Right lobe of liver (tissue), 4 donors: ENCODE data around the gene SYNGR2.

Experiments used
- CTCF ChIP-seq, 4 donors: fragments of 200-600 bp in 3 of 4; fragments of 450-650 bp in 1 of 4; IDR thresholded peaks; one replicate each; pipeline versions ENCODE4 v1.5.1 to v1.8.0; 2016 to 2022; ENCODE audit warnings: antibody characterized with exemption in 4 of 4, mild to moderate bottlenecking in 2 of 4
- POLR2A ChIP-seq: fragments of 450-650 bp; IDR thresholded peaks from one replicate; pipeline ENCODE4 v1.6.1; 2017; ENCODE audit warnings: antibody characterized with exemption, mild to moderate bottlenecking
- donor health status: DM: no; HTN: no; CAD: no.
- donor health status: DM: no; HTN: no; CAD: no.
- donor health status: DM: no; HTN: yes; CAD: no.

- TF ChIP-seq POLR2A (no peak), CTCF (IDR thresholded peaks at IDR 0.05) (no peak)
These were observed 32.1 kb downstream of the SYNGR2 start for GRCh38 chr17:78200451-78200850.
